ENCODE data around the gene CCBE1.

- TF ChIP-seq CTCF (IDR thresholded peaks at IDR 0.05), result no peak
- TF ChIP-seq EZH2 (IDR thresholded peaks at IDR 0.05), result no peak
- no peak for TF ChIP-seq EZH2phosphoT487 (IDR thresholded peaks at IDR 0.05)
Observed at GRCh38 chr18:59550174-59550516, 147.1 kb downstream of the CCBE1 start.

Data from neural progenitor cell (in vitro differentiated cells).